ENCODE measurements around the gene TNFSF13.

TNFSF13 gene

GRCh38 chr17:7586673-7587419, 28.3 kb downstream of the TNFSF13 start:
- in situ Hi-C loops (cut with HindIII; ENCODE audit: low sequenced_read_pairs): no loop called here

DNA sequence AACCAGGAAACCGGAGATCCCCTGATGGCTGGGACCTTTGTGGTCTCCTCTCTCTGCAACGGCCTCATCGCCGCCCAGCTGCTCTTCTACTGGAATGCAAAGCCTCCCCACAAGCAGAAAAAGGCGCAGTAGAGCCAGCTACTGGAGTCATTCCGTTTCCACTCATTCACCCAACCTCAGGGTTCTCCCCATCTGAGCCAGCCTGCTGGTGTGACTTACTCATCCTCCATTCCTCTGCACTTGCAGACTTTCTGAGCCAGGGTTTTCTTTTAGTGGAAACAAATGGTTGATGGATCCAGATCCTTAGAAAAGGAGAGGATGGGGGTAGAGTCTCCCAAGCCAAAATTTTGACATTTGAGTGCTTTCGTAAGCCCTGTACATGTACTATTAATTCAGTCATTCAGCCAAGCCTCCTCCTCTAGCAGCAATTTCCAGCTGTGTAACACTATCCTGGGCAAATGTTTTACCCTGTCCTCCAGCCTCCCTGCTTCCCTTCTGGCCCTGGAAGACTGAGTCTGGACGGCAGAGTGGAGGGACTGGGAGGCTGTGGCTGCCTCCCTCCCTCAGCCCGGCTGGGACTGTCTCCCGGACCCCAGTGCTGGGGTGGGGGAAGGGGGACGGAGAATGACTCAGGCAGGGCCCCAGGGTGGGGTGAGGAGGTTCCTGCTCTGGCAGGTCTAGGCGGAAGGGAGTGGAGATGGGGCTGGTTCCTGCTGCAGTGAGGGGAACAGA, 29.0 kb downstream of the TNFSF13 start:
- H3K4me3 ChIP-seq (ENCODE audit: low read depth, low read length): no peak overlapping the region
- in situ Hi-C loops (cut with HindIII; ENCODE audit: low sequenced_read_pairs): no loop called here
- peak; percentile 87 for DNase-seq (ENCODE audit: low read depth)
- TF ChIP-seq CTCF (IDR thresholded peaks at IDR 0.05; ENCODE audit: low read depth, low read length, missing control alignments): no peak

More at GRCh38 chr17:7586673-7587419, 28.3 kb downstream of the TNFSF13 start:
- no peak for TF ChIP-seq CTCF (IDR thresholded peaks at IDR 0.05; ENCODE audit: low read depth, low read length, missing control alignments)
- H3K4me3 ChIP-seq (ENCODE audit: low read depth, low read length): no peak overlapping the region
- DNase-seq (ENCODE audit: low read depth): no peak

DNA sequence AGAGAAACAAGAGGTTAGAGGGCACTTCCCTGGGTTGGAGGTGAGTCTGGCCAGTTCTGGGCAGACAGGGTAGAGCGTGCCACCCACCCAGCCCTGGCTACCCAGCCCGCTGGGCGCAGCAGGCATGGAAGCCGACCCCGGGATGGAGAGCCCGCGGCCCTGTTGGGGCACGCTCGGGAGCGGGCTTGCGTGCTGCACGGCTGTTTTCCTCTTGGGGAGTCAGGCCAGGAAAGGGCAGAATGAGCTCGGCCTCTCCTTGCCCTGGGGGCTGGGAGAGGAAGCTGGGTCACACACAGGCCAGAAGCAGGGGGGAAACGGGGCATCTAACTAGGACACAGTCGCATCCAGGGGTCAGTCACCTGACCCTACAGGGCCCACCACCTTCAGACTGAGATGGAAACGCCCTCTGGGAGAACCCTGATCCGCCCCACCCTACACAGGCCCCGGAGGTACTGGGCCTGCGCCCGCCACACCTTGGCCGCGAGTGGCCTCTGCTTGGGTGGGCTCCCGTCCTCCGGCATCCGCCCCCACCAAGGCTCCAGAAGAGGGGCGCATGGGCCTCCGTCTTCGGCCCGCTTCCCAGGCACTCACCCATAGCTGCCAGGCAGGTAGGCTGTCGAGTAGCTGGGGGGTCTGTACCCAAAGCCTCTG, 30.1 kb downstream of the TNFSF13 start:
- no peak for TF ChIP-seq CTCF (IDR thresholded peaks at IDR 0.05; ENCODE audit: low read depth, low read length, missing control alignments)
- in situ Hi-C loops (cut with HindIII; ENCODE audit: low sequenced_read_pairs): no loop called here
- peak overlapping the region; percentile 21 for H3K4me3 ChIP-seq (ENCODE audit: low read depth, low read length)
- no peak for DNase-seq (ENCODE audit: low read depth)

GRCh38 chr17:7589204-7589868, 30.8 kb downstream of the TNFSF13 start:
- peak; percentile 64 for DNase-seq (ENCODE audit: low read depth)
- peak; percentile 85 for TF ChIP-seq CTCF (IDR thresholded peaks at IDR 0.05; ENCODE audit: low read depth, low read length, missing control alignments)
- peak overlapping the region; percentile 21 for H3K4me3 ChIP-seq (ENCODE audit: low read depth, low read length)
- in situ Hi-C loops (cut with HindIII; ENCODE audit: low sequenced_read_pairs): no loop called here

DNA sequence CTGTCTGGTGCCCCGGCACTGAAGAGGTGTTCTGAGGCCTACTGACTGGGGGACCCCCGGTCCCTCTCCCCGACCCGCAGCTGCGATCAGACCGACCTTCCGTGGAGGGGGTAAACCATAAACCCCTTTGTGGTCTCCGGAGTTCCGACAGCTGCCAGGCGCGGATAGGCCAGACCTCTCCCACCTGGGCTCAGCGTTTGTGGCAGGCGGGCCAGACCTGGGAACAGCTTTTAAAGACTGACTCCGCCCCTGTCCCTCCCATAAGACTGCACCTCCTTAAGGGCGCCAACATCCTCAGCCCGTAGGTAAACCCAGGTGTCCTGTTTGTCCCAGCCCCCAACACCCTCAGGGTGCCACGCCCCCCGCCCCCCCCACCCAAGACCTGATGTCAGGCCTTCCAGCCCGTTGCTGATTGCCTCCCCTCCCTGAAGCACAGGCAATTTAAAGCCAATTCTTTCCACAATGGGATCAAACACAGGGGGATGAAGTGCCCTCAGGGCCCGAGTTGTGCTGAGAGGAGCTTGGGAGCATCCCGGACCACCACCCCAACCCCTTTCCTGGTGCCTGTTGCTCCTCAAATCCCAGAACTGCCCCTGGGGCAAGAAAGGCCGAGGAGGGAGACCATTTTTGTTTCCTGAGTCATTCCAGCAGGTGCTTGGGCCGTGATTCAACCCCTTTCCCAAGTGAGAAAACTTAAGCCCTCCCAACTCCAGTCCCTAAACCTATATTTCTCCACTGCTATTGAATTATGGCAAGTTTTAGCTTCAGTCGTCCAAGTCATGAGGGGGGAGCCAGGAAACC, 31.5 kb downstream of the TNFSF13 start, which contains the start of gene SOX15:
TSS of gene SOX15 (minus strand) at position 204 of the 801 bp plus-strand sequence. CDS start 418 bp downstream, outside the sequence.
- H3K4me3 ChIP-seq (ENCODE audit: low read depth, low read length): peak within 1 kb of the TSS; percentile 21
- DNase-seq (ENCODE audit: low read depth): no peak
- in situ Hi-C loops (cut with HindIII; ENCODE audit: low sequenced_read_pairs): no loop called here
- no peak for TF ChIP-seq CTCF (IDR thresholded peaks at IDR 0.05; ENCODE audit: low read depth, low read length, missing control alignments)
